Subcutaneous adipose tissue (tissue), 4 donors: ENCODE data around the gene CACNA1B. TPM values are rescaled to one million over a fixed set of nuclear protein-coding genes. Genes with fewer than 3 reads are reported as not detected.

Experiments
- CTCF ChIP-seq: fragments of 450-650 bp; IDR thresholded peaks from one replicate; pipeline ENCODE4 v1.5.1; 2016; ENCODE audit warnings: low read depth, mild to moderate bottlenecking, control low read depth, antibody characterized with exemption, moderate library complexity
- total RNA-seq, 4 donors: library from RNA; depleted of rRNA; stranded (reverse); fragments of >200 nt; gene quantifications; one replicate each; pipeline ENCODE4 v1.1.0, GENCODE V29; 2016

Gene CACNA1B
- total RNA-seq, 4 donors from 2014 or later = not detected

GRCh38 chr9:137881591-137882505, 4.3 kb downstream of the CACNA1B start:
- TF ChIP-seq CTCF = no peak

GRCh38 chr9:137882506-137882821, 4.9 kb downstream of the CACNA1B start:
- no peak for TF ChIP-seq CTCF

GRCh38 chr9:137891588-137892423, 14.2 kb downstream of the CACNA1B start:
- no peak for TF ChIP-seq CTCF

- no peak for TF ChIP-seq CTCF
Observed at GRCh38 chr9:137892424-137893191, 15.0 kb downstream of the CACNA1B start.

- no peak for TF ChIP-seq CTCF
Observed at GRCh38 chr9:137893670-137894069, 16.1 kb downstream of the CACNA1B start.

GRCh38 chr9:137899551-137900360, 22.2 kb downstream of the CACNA1B start:
- TF ChIP-seq CTCF = no peak
